HG03066 (cell line): ENCODE measurements around the gene ZNF837.
A peak's percentile ranks its signal among the peaks of the same experiment; 100 is the strongest.
"Not testable (repeated sequence)": the region's sequence is repeated elsewhere in the genome, so short reads cannot be mapped to it uniquely, and the experiment has no call there.

Source experiments
- ATAC-seq: cut with Tn5 transposase; IDR thresholded peaks from one replicate; pipeline ENCODE4 v1.9.1; 2021; ENCODE audit warnings: low read depth; ENCODE audit not compliant: unreplicated experiment

ZNF837 gene

DNA sequence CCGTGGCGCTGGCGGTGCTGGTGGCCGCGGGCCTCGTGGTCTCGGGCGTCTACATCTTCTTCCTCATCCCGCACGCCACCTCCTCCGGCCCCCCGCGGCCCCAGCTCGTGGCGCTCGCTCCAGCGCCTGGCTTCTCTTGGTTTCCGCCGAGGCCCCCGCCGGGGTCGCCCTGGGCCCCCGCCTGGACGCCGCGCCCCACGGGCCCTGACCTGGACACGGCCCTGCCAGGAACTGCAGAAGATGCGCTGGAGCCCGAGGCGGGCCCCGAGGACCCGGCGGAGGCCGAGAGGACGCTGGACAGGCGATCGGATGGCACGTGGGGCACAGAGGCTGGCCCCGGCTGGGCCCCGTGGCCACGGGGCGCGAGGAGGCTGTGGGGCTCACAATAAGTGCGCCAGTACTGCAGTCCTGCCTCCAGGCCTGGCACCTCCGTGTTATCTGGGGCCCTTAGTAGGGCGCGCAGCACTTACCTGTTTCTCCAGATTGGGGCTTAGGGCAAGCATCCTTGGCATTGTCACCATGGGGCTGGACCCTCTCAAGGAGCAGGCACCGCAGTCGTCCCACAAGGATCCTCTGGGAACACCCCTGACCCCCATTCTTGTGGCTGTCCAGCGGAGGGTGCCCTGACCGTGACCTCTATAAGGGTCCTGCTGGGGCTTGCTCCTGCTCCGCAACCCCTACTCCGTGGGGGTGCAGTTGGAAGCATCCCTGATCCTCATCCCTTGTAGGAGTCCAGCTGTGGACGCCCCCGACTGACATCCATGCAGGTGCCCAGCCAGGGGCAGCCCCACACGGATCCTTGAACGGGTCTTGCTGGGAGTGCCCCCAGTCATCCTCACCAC lies 16.1 kb upstream of the ZNF837 start:
- ATAC-seq: no peak

DNA sequence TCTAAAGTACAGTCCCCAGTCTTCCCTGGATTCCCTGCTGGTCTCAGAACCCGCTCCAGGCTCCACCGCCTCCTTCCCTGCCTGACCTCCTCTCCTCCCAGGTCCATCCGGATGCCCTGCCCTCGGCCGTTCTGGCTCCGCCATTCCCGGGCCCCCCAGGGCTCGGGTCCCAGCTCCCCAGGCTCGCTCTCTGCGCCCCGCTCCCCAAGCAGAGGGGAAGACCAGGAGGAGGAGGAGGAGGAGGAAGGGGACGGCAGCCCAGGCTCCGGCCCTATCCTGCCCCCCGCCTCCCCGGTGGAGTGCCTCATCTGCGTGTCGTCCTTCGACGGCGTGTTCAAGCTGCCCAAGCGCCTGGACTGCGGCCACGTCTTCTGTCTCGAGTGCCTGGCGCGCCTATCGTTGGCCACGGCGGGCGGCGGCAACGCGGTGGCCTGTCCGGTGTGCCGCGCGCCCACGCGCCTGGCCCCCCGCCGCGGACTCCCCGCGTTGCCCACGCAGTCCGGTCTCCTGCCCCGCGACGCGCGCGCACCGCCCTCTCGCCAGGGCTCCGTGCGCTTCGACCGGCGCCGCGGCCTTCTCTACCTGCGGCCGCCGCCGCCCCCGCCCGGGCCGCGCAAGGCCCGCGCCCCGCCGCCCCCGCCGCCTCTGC lies 15.3 kb upstream of the ZNF837 start:
- ATAC-seq: no peak

DNA sequence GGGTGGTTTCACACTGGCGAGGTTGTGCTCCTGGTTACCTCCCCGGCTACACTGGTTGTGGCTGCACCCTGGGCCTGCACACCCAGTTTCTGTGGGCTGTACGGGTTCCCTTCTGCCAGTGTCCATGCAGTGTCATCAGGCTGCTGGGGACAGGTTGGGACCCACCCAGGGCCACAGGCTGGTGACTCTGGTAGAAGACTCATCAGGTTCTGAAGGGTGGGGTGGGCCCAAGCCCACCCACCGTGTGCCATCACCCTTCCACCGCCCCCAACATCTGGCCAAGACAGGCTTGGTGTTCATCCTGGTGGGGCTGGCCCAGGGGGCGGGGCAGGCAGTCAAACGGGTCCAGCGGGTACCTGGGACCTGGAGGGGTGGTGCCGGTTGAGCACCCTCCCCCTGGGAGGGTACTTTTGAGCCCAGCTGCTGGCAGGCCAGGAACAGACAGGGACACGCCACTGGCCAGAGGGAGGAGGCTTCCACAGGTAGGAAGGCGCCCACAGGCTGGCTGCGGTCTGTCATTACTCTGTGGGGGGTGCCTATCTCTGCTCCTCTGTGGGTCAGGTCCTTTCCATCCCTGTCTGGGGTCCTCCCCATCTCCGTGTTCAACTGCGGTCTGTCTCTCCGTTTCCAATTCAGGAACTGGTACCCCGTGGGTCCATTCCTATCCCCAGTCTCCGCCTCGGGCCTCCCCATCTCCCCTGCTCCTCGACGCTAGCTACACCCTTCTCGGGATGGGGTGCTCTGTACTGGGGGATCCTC lies 14.6 kb upstream of the ZNF837 start, which contains the start of gene RNF225:
TSS of gene RNF225 (plus strand) at position 437 of the 759 bp plus-strand sequence. CDS start 434 bp downstream, outside the sequence.
- no peak for ATAC-seq

DNA sequence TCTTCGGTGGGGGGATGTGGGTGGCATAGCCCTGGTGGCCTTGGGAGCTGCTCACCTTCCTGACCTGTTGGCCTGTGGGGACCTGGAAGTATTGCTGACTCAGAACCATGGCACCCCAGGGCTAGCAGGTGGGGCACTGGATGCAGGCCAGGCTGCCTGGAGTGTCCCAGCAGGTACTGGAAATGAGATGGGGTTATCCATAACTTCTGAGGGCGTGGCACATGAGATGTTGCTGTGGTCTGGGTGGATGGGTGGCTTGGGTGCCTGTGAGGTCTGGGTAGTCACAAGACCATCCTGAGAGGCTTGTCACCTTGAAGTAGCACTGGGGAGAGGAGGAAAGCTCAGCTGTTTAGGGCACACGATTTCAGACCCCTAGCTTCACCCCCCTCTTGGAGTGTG lies 14.0 kb upstream of the ZNF837 start:
- no peak for ATAC-seq

DNA sequence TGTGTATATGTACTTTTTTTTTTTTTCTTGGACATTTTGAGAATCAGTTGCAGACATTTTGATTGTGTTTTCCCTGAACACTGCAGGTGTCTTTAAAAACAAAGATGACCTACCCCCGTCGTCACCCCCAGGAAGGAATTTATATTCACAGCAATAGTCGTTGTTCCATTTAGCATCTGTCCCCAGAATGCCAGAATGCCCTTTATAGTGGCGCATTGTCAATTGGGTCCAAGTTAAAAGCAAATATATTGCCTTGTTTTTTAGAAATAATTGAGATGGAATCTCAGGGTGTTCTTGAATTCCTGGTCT lies 12.8 kb upstream of the ZNF837 start:
- ATAC-seq: no peak

DNA sequence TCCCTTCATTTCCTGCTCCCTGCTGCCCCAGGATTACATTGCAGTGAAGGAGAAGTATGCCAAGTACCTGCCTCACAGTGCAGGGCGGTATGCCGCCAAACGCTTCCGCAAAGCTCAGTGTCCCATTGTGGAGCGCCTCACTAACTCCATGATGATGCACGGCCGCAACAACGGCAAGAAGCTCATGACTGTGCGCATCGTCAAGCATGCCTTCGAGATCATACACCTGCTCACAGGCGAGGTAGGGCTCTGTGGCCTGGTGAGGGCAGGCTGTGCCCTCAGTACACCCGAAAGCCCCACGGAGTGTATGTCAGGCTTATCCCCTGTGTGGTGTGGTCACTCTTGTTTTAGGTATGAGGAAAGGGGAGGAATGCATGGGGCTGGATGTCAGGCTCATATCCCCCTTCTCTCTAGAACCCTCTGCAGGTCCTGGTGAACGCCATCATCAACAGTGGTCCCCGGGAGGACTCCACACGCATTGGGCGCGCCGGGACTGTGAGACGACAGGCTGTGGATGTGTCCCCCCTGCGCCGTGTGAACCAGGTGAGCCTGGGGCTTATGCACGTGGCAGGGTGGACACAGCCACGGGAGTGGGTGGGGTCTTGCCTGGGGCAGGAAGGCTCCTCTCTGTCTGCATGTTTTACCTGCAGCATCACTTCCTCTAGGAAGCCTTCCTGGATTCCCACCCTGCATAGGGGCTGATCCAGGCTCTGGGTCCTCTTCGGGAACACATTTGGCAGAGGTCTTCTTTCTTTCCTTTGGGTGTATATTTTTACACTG lies 12.3 kb upstream of the ZNF837 start:
- no peak for ATAC-seq

DNA sequence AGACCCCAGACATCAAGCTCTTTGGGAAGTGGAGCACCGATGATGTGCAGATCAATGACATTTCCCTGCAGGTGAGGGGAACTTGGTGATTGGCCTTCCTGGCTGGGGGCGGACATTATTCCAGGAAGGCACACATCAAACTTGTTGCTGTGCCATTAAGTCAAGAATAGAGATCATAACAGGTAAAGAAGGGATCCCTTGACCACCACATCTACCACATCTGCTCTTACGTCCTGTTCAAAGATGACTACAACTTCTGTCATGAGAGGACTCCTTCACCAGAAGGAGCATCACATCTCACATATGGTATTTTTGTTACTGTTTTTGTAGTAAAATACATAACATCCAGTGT lies 7.3 kb upstream of the ZNF837 start:
- ATAC-seq: no peak

DNA sequence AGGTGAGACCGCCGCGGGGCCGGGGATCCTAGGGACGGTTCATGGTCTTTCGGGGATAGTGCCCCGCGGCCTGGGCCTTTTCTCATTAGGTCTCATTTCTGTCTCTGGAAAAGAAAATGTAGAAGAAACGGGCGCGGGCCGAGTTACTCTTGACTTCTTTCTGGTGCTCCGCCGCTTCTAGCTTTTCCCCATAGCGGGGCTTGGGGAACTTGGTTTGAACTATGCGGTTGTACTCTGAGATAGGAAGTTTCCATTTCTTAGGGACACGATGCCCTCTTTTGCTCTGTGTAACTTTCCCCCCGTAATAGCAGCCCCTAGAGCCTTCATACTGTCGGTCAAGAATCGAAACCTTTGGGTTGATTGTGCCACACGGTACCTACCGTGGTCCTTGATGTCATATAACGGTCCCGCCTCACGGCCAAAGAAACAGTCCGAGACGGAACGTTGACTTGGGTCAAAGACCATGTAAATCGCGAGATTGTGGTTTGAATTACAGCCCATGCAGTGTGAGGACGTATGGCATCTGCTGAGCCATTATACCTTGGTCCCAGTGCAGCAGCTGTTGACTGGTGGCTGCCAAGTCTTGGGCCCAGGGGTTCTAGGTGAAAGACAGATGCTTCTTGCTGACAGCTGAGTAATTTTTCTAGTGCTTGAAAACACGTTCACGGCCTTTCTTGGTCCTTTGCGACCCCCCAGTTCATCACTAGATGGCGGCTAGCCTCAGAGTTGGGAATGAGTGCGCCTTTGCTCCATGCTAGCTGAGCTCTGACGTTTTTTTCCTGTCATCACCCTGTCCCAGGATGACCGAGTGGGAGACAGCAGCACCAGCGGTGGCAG lies 6.7 kb upstream of the ZNF837 start:
- ATAC-seq: no peak

DNA sequence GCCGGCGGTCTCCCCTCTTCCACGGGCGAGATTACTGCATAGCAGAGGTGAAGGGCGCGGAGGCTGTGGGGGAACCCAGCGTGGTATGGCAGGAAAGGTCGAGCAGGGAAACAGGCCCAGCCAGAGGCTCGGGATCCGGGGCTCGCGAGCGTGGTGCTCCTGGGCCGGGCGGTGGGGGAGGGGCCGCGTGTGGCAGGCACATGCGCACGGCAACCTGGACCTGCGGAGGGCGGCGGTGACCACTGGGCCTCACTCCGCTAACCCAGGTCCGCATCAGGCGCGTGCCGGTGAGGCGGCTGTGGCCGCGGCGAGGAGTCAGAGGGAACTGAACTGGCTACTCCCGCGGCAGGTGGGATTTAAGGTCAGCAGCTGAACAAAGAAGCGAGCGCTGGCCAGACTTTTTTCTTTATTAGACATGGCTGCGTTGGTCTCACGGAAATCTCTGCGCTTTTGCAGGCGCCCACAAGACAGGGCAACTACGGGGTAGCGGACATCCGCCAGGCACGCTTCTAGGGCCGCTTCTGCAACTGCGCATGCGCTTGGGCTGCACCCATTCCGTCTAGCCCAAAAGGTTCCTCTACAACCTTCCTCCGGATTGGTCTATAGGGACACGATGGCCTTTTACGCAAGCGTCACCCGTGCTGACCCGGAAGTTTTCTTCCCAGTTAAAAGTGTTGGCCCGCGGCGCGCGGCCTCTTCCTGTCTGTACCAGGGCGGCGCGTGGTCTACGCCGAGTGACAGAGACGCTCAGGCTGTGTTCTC lies 5.9 kb upstream of the ZNF837 start, which contains the start of gene RPS5:
TSS of gene RPS5 (plus strand) at position 694 of the 762 bp plus-strand sequence. CDS start 869 bp downstream, outside the sequence.
- peak; percentile 82 for ATAC-seq

DNA sequence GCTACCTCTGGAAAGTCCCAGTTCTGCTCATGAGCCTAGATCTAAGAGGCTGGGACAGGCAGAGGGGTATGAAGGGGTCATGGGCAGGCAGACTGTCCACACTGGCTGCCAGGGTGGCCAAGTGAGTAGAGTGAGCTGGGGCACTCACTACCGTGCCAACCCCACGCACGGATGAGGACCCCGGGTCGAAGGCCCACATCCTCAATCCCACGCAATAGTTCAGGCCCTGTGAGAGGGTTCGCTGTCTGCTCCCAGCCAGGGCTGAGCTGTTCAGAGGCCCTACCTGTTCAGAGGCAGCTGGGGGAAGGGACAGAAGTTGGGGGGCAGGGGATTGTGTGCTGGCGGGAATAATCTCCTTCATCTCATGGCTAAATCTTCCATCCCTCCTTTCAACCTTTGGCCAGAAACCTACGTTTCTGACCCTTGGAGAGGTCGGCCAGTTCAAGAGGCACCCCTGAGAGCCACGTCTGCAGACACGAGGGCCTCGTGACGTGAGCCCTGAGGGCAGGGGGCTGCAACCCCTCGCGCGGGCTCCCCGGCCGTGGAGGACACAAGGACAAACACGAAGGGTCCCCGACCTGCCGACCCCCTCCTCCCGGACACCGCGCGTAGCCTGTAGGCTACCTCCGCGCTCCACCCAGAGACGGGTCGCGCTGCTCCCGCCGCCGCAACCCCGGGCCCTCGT lies 5.2 kb upstream of the ZNF837 start:
- peak; percentile 10 for ATAC-seq

DNA sequence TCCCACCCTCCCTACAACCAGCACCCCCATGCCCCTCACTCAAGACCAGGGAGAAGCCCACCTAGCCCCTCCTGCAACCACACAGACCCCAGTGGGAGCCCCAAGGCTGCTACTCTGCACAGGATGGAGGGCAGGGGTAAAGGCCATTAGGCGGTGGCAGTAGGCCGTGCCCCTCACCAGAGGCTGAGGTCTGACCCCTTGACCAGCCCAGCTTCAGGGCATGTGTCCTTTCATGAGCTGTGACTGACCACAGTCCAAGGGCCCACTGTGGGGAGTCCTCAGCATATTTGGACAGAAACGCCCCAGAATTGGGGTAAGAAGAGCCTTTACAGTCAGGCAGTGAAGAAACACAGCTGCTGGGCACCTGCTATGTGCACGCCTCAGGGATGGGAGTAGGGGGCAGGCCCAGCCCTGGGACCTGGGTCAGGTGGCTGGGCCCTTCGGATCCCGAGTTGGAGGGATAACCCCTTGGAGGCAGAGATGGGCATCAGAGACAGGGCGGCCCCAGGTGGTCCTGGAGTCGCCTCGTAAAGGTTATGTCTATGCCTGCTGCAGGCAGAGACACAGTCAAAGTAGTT lies 4.6 kb upstream of the ZNF837 start:
- ATAC-seq: no peak

DNA sequence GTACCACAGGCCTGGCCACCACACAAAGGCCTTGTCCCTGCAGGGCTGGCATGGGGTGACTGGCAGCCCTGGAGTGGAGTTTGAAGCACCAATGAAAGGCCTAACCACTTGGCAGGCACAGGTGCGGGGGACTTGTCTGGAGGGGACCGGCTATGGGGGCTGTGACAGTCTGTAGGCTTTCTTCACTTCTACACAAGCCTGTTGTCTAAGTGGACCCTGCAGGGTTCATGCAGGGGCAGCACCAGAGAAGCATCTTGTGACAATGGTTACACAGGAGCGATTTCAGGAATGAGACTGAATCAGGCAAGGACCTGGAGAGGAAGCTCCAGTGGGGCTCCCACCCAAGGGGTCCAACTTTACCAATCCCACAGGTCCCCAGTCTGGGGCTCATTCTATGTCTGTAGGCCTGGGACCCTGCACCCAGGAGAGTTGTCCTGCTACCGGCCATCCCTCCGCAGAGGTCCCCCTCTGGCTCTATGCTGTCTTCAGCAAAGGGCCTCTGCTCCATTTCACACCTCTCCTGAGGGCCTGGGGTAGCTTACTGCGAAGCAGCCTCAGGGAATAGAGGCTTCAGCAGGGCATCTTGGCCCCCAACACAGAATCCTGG lies 2.3 kb upstream of the ZNF837 start:
- ATAC-seq: no peak

DNA sequence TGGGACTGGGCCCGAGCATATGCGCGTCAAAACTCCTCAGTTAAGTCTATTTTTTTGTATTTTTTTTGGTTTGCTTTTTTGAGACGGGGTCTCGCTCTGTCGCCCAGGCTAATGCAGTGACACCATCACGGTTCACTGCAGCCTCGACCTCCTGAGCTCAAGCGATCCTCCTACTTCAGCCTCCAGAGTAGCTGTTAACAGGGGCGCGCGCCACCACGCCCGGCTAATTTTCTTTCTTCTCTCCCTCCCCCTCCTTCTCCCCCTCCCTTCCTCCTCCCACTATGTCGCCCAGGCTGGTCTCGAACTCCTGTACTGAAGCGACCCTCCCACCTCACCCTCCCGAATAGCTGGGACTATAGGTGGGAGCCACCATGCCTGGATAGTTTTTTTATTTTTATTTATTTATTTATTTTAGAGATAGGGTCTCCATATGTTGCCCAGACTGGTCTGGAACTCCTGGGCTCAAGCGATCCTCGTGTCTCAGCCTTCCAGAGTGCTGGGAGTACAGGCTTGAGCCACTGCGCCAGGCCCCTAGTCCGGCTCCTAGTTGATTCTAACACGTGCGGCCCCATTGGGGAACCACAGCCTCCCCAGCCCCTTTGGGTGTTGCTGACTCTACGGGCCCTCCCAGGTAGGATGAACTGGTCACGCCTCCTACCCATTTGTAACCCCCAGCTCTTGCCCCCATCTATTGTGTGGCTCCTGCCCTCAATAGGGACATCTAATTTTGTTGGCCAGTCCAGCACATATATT lies 806 bp upstream of the ZNF837 start:
- ATAC-seq: no peak

DNA sequence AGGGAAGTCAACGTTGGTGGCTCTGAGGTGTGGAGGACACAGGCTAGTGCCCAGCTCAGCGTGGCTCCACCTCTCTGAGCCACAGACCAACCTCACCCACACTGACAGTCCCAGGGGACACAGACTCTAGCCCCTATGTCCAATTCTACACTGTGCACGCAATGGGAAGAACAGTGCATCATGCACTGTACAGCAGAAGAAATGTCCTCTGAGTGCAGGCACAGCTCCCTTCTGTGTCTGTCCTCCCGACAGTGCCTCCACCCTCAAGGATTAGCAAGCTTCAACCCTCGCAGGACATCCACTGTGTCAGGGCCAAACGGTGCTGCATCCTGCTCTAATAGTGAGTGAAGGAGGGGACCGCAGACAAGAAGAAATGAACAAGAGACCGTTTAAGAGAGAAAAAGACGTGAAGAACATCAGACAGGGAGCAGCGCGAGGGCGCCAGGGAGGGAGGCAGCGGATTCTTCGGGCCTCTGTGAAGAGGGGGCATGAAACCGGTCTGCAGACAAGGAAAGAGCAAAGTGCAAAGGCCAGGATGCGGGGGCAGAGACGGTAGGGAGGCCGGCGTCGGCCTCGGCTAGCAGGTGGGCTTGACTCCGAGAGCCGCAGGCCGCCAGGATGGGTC lies 681 bp downstream of the ZNF837 start:
- no peak for ATAC-seq

DNA sequence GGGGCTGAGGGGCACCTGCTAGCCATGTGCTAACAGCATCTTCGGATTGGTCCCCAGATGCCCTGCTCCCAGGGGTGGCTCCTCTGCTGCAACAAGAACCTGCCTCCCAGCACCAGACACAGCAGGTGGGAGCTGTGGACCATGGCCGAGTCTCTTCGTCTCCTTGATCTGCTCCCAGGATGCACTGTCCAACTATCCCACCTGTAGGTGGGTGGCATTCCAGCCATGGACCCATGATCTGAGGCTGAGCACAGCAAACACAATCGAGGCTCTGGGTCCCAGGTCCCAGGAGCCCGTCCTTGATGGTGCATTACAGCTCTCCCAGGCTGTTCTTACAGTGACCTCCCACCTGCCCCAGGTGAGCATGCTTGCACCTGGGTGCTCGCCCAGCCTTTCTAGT lies 1.6 kb downstream of the ZNF837 start:
- no peak for ATAC-seq

DNA sequence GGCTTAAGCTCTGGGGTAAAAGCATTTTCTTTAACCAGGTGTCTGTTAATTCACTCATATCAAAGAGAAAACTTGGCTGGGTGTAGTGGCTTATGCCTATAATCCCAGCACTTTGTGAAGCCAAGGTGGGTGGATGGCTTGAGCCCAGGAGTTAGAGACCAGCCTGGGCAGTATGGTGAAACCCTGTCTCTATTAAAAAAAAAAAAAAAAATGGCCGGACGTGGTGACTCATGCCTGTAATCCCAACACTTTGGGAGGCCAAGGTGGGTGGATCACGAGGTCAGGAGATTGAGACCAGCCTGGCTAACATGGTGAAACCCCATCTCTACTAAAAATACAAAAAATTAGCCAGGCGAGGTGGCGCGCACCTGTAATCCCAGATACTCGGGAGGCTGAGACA lies 4.1 kb downstream of the ZNF837 start:
- ATAC-seq: not testable (repeated sequence)

DNA sequence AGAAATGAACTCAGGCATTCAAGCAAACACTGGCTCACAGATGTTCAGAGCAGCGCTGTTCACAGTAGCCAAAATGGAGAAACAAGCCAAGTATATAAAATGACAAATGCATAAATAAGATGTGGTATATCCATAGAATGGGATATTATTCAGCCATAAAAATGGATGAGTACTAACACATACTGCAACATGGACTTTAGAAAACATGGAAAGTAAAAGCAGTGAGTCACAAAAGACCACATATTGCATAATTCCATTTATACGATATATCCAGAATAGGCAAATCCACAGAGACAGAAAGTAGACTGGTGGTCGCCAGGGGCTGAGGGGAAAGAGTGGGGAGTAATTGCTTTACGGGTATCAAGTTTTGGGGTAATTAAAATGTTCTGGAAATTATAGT lies 6.6 kb downstream of the ZNF837 start:
- ATAC-seq: no peak
